K562 (cell line): ENCODE results near the gene PIAS3. TPM values are rescaled to one million over a fixed set of nuclear protein-coding genes. Genes with fewer than 3 reads are reported as not detected.

ENCODE experiments used
- ATAC-seq: fragments of 200-7000 bp; cut with Tn5 transposase; 3 replicates; pipeline ENCODE4 v1.9.1; 2020; ENCODE audit warnings: moderate library complexity
- BruUV-seq: library from RNA; stranded (reverse); fragments of 400-500 nt; replicated peaks from 2 replicates; lab custom pipeline; 2021; lab: Mats Ljungman, UMichigan
- CTCF ChIA-PET: fragments of 300-600 bp; formaldehyde crosslinking; extraction: SDS; loops from one replicate; lab custom pipeline; 2021; ENCODE audit warnings: low intra/inter-chr PET ratio; lab: Yijun Ruan, JAX
- POLR2A ChIA-PET: fragments of 300-600, 350-650 bp; sonication (Branson Sonifier 250); formaldehyde crosslinking; extraction: SDS; loops from one replicate; lab custom pipeline; 2021; ENCODE audit warnings: antibody characterized with exemption, inconsistent platforms; lab: Yijun Ruan, JAX
- DNase-seq, 4 experiments: peaks; one replicate each; pipeline versions ENCODE4 v3.0.0 to v3.0.0-alpha.2; 2011 to 2018; ENCODE audit warnings: low spot score in 3 of 4, mixed read lengths in 3 of 4; ENCODE audit errors: extremely low read depth in 1 of 4
- FAIRE-seq: peaks from 2 replicates; lab custom pipeline; 2011; peaks lifted over from hg19 to GRCh38; lab: Jason Lieb, UNC
- H2AFZ ChIP-seq: 2 replicates; pipeline ENCODE4 v1.6.0; 2011; ENCODE audit warnings: low read depth, low read length, control low read depth, inconsistent platforms
- H3K27ac ChIP-seq: fragments of 200-600 bp; 3 replicates; pipeline ENCODE4 v1.8.0; 2011; ENCODE audit warnings: low read depth, mild to moderate bottlenecking, control low read depth, inconsistent platforms, low read length, moderate library complexity, mixed read lengths; ENCODE audit errors: extremely low read depth
- H3K27me3 ChIP-seq, 2 experiments: fragments of 300-600 bp in 1 of 2; 2 replicates in 1 of 2; 3 replicates in 1 of 2; pipeline versions ENCODE4 v1.6.0 to v1.8.0; 2011; ENCODE audit warnings: inconsistent platforms in 2 of 2, low read length in 2 of 2, mild to moderate bottlenecking in 1 of 2, mixed read lengths in 1 of 2, moderate library complexity in 1 of 2; ENCODE audit not compliant: control insufficient read depth in 2 of 2, insufficient read depth in 2 of 2
- H3K36me3 ChIP-seq: fragments of 300-600 bp; 3 replicates; pipeline ENCODE4 v1.8.0; 2011; ENCODE audit warnings: mild to moderate bottlenecking, low read length, inconsistent platforms; ENCODE audit not compliant: control insufficient read depth, insufficient read depth
- H3K4me1 ChIP-seq, 2 experiments: fragments of 200-600 bp in 1 of 2; replicated peaks in 1 of 2; 2 replicates in 1 of 2; 3 replicates in 1 of 2; pipeline versions ENCODE4 v1.5.1 to v1.8.0; 2011; ENCODE audit warnings: inconsistent platforms in 2 of 2, low read length in 2 of 2, mild to moderate bottlenecking in 1 of 2, mixed read lengths in 1 of 2, moderate library complexity in 1 of 2; ENCODE audit not compliant: control insufficient read depth in 2 of 2, insufficient read depth in 2 of 2
- H3K4me2 ChIP-seq: 2 replicates; pipeline ENCODE4 v1.6.1; 2011; ENCODE audit warnings: low read length, control low read depth, inconsistent platforms, mixed read lengths; ENCODE audit not compliant: insufficient read depth
- H3K4me3 ChIP-seq: fragments of 200-600 bp; sonication (generic), shearing (Covaris generic); 2 replicates; pipeline ENCODE4 v1.5.1; 2016; ENCODE audit warnings: control low read depth, inconsistent platforms
- H3K79me2 ChIP-seq: fragments of 200-600 bp; 3 replicates; pipeline ENCODE4 v1.8.0; 2011; ENCODE audit warnings: low read length, inconsistent platforms; ENCODE audit not compliant: control insufficient read depth, insufficient read depth
- H3K9ac ChIP-seq, 2 experiments: 2 replicates each; pipeline versions ENCODE4 v1.6.0 to v1.6.1; 2011; ENCODE audit warnings: low read depth in 2 of 2, low read length in 2 of 2, control low read depth in 1 of 2, inconsistent platforms in 1 of 2, mild to moderate bottlenecking in 1 of 2, mixed read lengths in 1 of 2; ENCODE audit not compliant: insufficient read depth in 1 of 2
- H3K9me1 ChIP-seq: one replicate; pipeline ENCODE4 v1.6.0; 2011; ENCODE audit warnings: inconsistent platforms, mild to moderate bottlenecking, low read length, moderate library complexity; ENCODE audit not compliant: control insufficient read depth, insufficient read depth
- H3K9me3 ChIP-seq: replicated peaks from 2 replicates; pipeline ENCODE4 v1.5.1; 2011; ENCODE audit warnings: low read depth, low read length, inconsistent platforms; ENCODE audit not compliant: control insufficient read depth, insufficient read depth
- H4K20me1 ChIP-seq: replicated peaks from 2 replicates; pipeline ENCODE4 v1.6.1; 2011; ENCODE audit warnings: low read length, inconsistent platforms, mixed read lengths; ENCODE audit not compliant: control insufficient read depth, insufficient read depth
- ARID3A ChIP-seq: IDR thresholded peaks from 2 replicates; pipeline ENCODE4 v1.6.1; 2012; ENCODE audit warnings: low read depth, low read length, improper control_type of control experiment, borderline replicate concordance
- BHLHE40 ChIP-seq: IDR thresholded peaks from 2 replicates; pipeline ENCODE4 v1.6.1; 2011; ENCODE audit warnings: low read length, improper control_type of control experiment
- DMBX1 ChIP-seq: fragments of 250-450 bp; sonication (Bioruptor Pico); IDR thresholded peaks from 2 replicates; pipeline ENCODE4 v1.8.0; 2022; ENCODE audit warnings: inconsistent platforms, mild to moderate bottlenecking, moderate library complexity, borderline replicate concordance
- ELF4 ChIP-seq: fragments of 450-650 bp; formaldehyde crosslinking; IDR thresholded peaks from 2 replicates; pipeline ENCODE4 v1.4.0; 2022; ENCODE audit warnings: missing genetic modification characterization
- ETV5 ChIP-seq: sonication (generic); formaldehyde crosslinking; IDR thresholded peaks from 2 replicates; pipeline ENCODE4 v1.4.0; 2020; ENCODE audit warnings: low read depth, mild to moderate bottlenecking, missing genetic modification reagents
- FOS ChIP-seq: IDR thresholded peaks from 3 replicates; pipeline ENCODE4 v1.6.1; 2011; ENCODE audit not compliant: insufficient read length; ENCODE audit errors: extremely low read depth
- FOXJ3 ChIP-seq: sonication (generic); formaldehyde crosslinking; IDR thresholded peaks from 2 replicates; pipeline ENCODE4 v1.4.0; 2020; ENCODE audit warnings: mild to moderate bottlenecking, missing genetic modification reagents
- FOXK2 ChIP-seq, 2 experiments: fragments of 450-650 bp; IDR thresholded peaks in 1 of 2; conservative IDR thresholded peaks in 1 of 2; 2 replicates each; pipeline ENCODE4 v1.6.1; 2016; ENCODE audit warnings: low read depth in 2 of 2, mild to moderate bottlenecking in 1 of 2
- HDAC2 ChIP-seq: fragments of 450-650 bp; IDR thresholded peaks from 2 replicates; pipeline ENCODE4 v1.6.1; 2016; ENCODE audit warnings: mild to moderate bottlenecking
- NFIX ChIP-seq: fragments of 250-450 bp; sonication (Bioruptor Pico); IDR thresholded peaks from 2 replicates; pipeline ENCODE4 v1.4.0; 2020; ENCODE audit warnings: low read depth, mild to moderate bottlenecking, moderate library complexity
- NKRF ChIP-seq: fragments of 450-650 bp; IDR thresholded peaks from 2 replicates; pipeline ENCODE4 v1.6.1; 2016; ENCODE audit warnings: borderline replicate concordance
- ZC3H8 ChIP-seq: fragments of 450-650 bp; IDR thresholded peaks from 2 replicates; pipeline ENCODE4 v1.6.1; 2017
- ZNF175 ChIP-seq: fragments of 200-800 bp; sonication (Bioruptor generic); IDR thresholded peaks from 2 replicates; pipeline ENCODE4 v1.6.1; 2016; ENCODE audit warnings: low read depth, mild to moderate bottlenecking, missing genetic modification characterization, missing compliant biosample characterization
- ZNF277 ChIP-seq: fragments of 250-450 bp; sonication (Bioruptor Pico); IDR thresholded peaks from 2 replicates; pipeline ENCODE4 v1.8.0; 2022; ENCODE audit warnings: inconsistent platforms, mild to moderate bottlenecking, moderate library complexity, borderline replicate concordance
- ZNF668 ChIP-seq: fragments of 250-450 bp; sonication (Bioruptor Pico); IDR thresholded peaks from 2 replicates; pipeline ENCODE4 v1.8.0; 2022; ENCODE audit warnings: mild to moderate bottlenecking, inconsistent platforms
- ZNF780A ChIP-seq: fragments of 250-450 bp; sonication (Bioruptor Pico); IDR thresholded peaks from 2 replicates; pipeline ENCODE4 v1.5.0; 2021; ENCODE audit warnings: mild to moderate bottlenecking
- WGBS: fragments of 100-300 bp; shearing (Covaris generic); methylation state at CpG from one replicate; pipeline ENCODE4 v1.1.6; 2016; ENCODE audit warnings: low coverage, mixed read lengths; ENCODE audit not compliant: insufficient coverage; ENCODE audit errors: missing lambda C conversion rate; 5-methylcytosine and 5-hydroxymethylcytosine counted together
- in situ Hi-C: fragments of 300-500 bp; cut with MboI; formaldehyde crosslinking; loops from 4 replicates; pipeline ENCODE4 v1.15.0; 2018; ENCODE audit warnings: inconsistent platforms, mixed read lengths
- intact Hi-C: fragments of 100-400 bp; cut with micrococcal nuclease; formaldehyde crosslinking; loops from 2 replicates; pipeline ENCODE4 v1.14.2; 2022
- polyA plus RNA-seq, 8 experiments: library from polyadenylated mRNA; depleted of rRNA in 4 of 8; stranded (reverse) in 5 of 8; unstranded in 3 of 8; fragments of >200 nt; fragmentation: Nextera tagmentation in 2 of 8; fragmentation: Illumina TruSeq in 1 of 8; extraction: Ambion mirVana in 2 of 8; extraction: Trizol in 1 of 8; gene quantifications; 2 replicates each; pipeline versions ENCODE4 v1.2.1 to v1.2.3, GENCODE V29; 2011 to 2014; ENCODE audit warnings: inconsistent platforms in 1 of 8, missing spikeins in 1 of 8
- total RNA-seq, 7 experiments: library from RNA; depleted of rRNA in 6 of 7; stranded (reverse); fragments of >200 nt in 6 of 7; fragmentation: Illumina TruSeq in 2 of 7; extraction: Trizol in 2 of 7; gene quantifications; 2 replicates each; pipeline versions ENCODE4 v1.2.1 to v1.2.3, GENCODE V29; 2011 to 2021; ENCODE audit warnings: low replicate concordance in 1 of 7

Gene PIAS3
- total and polyA plus RNA-seq, 9 of the 15 experiments (the other 6 are each of a cell fraction or from before 2014, with no cell fraction given) = 1.1 to 25.6 (median 7.9) TPM

GRCh38 chr1:145868232-145868631 lies 9.4 kb upstream of the PIAS3 start (continued):
- no peak for TF ChIP-seq ARID3A
- no peak for TF ChIP-seq ZNF668 (CRISPR knock-in tag)
- TF ChIP-seq FOXJ3 (CRISPR knock-in tag) = no peak
- TF ChIP-seq ZNF780A = no peak
- TF ChIP-seq ZNF175 (CRISPR knock-in tag) = no peak
- TF ChIP-seq FOXK2 (conservative IDR thresholded peaks at IDR 0.05 in 1 of 2, IDR thresholded peaks at IDR 0.05 in 1 of 2; ENCODE audit: low read depth in 2 of 2) = no peak
- no peak for TF ChIP-seq ETV5 (CRISPR knock-in tag)

- 29% methylated on average over 5 of the region's 5 CpGs for WGBS
- no peak overlapping the region for H3K9ac ChIP-seq
- CTCF ChIA-PET = no interaction called here
- TF ChIP-seq NFIX (CRISPR knock-in tag) = no peak
- no peak for TF ChIP-seq ZC3H8
- no peak for TF ChIP-seq NKRF
- no peak for TF ChIP-seq BHLHE40
- no peak for TF ChIP-seq DMBX1 (CRISPR knock-in tag)
- TF ChIP-seq HDAC2 = no peak
- TF ChIP-seq ZNF277 (CRISPR knock-in tag) = no peak
- no peak for TF ChIP-seq ELF4
- TF ChIP-seq FOS = no peak
Measured at GRCh38 chr1:145863282-145864018, 4.6 kb upstream of the PIAS3 start.

More at GRCh38 chr1:145863282-145864018, 4.6 kb upstream of the PIAS3 start:
- H3K9me3 ChIP-seq = no peaks in the 10 kb centered on the region
- BruUV-seq = no TSS peak
- no peaks in the 10 kb centered on the region for H3K36me3 ChIP-seq
- 0 out of 3 replicates have a peak, but pooled peaks cover under 1% of the 10 kb centered on the region for H3K79me2 ChIP-seq
- no peak overlapping the region for H2AFZ ChIP-seq
- no peak overlapping the region for H3K27ac ChIP-seq
- POLR2A ChIA-PET = interaction anchor here (0.8 to 1.0 kb wide), 2 partner anchors 15 to 17 kb away, joined by 3 to 4 read pairs; no protein-coding TSS in a partner anchor
- intact Hi-C loops = no loop called here
- no peak for ATAC-seq
- in situ Hi-C loops = no loop called here
- H3K4me2 ChIP-seq = no peak overlapping the region
- DNase-seq = no peak
- FAIRE-seq = no peak
- H3K27me3 ChIP-seq = no peaks in the 10 kb centered on the region
- no peak overlapping the region for H3K4me3 ChIP-seq
- no peaks in the 10 kb centered on the region for H4K20me1 ChIP-seq
- H3K4me1 ChIP-seq = peaks cover 5 to 19% of the 10 kb centered on the region in 2 experiments; a peak in 4 of 5 replicates
- H3K9me1 ChIP-seq = no peaks in the 10 kb centered on the region
